ENCODE data around the gene ABL2.

The ABL2 gene

DNA sequence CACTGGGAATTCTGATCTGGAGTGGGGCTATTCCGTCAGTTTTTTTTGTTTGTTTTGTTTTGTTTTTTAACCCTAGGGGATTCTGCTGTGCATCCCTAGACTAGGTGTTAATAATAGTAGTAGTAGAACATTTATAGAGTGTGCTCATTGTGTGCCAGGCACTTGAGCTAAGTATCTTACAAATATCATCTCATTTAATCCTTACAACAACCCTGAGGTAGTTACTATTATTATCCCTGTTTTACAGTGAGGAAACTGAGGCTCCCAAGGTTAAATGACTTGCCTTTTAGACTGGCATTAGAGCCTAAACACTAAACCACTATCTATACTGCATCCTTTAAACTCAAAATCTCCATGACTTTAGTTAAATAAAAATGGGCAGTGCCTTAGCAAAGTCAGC, 125.5 kb downstream of the ABL2 start:
- Histone ChIP-seq H3K9me2 (replicated peaks; ENCODE audit: control insufficient read depth, low read length) (no peaks in the 10 kb centered on the region), H3K4me3 (ENCODE audit: low read length) (no peak overlapping the region), H3K4me1 (ENCODE audit: control insufficient read depth, low read length) (peaks cover 6% of the 10 kb centered on the region; the same call in 1 of the 2 replicates), H3K79me2 (ENCODE audit: control insufficient read depth, low read length) (no peaks in the 10 kb centered on the region), H3F3A (ENCODE audit: control insufficient read depth, insufficient read depth) (no peaks in the 10 kb centered on the region), H4K20me1 (ENCODE audit: control insufficient read depth, insufficient read depth, low read depth, low read length) (no peaks in the 10 kb centered on the region), H3K9me3 (ENCODE audit: control insufficient read depth, insufficient read depth, low read length) (no peaks in the 10 kb centered on the region), H3K4me2 (ENCODE audit: low read length) (no peak overlapping the region), H3K27me3 (ENCODE audit: control insufficient read depth, low read length) (no peaks in the 10 kb centered on the region), H3K27ac (ENCODE audit: low read depth, low read length) (no peak overlapping the region), H3K36me3 (ENCODE audit: control insufficient read depth, low read length) (peaks cover 11% of the 10 kb centered on the region; the same call in 1 of the 2 replicates)
- no peak for TF ChIP-seq CTCF (IDR thresholded peaks at IDR 0.05; ENCODE audit: low read depth, low read length, poor library complexity, severe bottlenecking)
- no peak for TF ChIP-seq EZH2phosphoT487 (IDR thresholded peaks at IDR 0.05; ENCODE audit: borderline replicate concordance, low read length)

- Histone ChIP-seq H3K4me3 (ENCODE audit: low read length) (no peak overlapping the region), H3K36me3 (ENCODE audit: control insufficient read depth, low read length) (peaks cover 14% of the 10 kb centered on the region), H3K9me2 (replicated peaks; ENCODE audit: control insufficient read depth, low read length) (no peaks in the 10 kb centered on the region), H3K4me1 (ENCODE audit: control insufficient read depth, low read length) (no peaks in the 10 kb centered on the region), H3K79me2 (ENCODE audit: control insufficient read depth, low read length) (no peaks in the 10 kb centered on the region), H3K4me2 (ENCODE audit: low read length) (no peak overlapping the region), H4K20me1 (ENCODE audit: control insufficient read depth, insufficient read depth, low read depth, low read length) (no peaks in the 10 kb centered on the region), H3K27ac (ENCODE audit: low read depth, low read length) (no peak overlapping the region), H3F3A (ENCODE audit: control insufficient read depth, insufficient read depth) (peaks cover 13% of the 10 kb centered on the region), H3K27me3 (ENCODE audit: control insufficient read depth, low read length) (no peaks in the 10 kb centered on the region), H3K9me3 (ENCODE audit: control insufficient read depth, insufficient read depth, low read length) (no peaks in the 10 kb centered on the region)
- TF ChIP-seq EZH2phosphoT487 (IDR thresholded peaks at IDR 0.05; ENCODE audit: borderline replicate concordance, low read length) (no peak), CTCF (IDR thresholded peaks at IDR 0.05; ENCODE audit: low read depth, low read length, poor library complexity, severe bottlenecking) (no peak)
Observed at GRCh38 chr1:179101566-179101965, 127.9 kb downstream of the ABL2 start.

DNA sequence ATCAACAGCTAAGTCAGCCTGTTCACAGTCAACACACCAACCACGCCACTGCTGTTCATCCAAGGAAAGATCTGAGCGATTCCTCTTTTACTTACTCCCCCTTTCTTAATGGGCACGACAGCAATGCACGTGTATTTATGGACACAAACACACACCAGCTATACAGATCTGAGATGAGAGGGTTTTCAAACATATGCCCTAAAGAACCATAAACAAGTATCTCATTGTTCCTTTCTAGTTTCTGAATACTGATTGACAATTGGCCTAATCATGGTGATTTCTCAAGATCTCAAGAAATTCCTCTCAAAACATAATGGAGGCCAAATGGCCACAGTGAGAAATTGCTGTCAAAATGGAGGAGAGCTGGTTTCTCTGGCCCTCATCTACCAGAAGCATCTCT, 129.6 kb downstream of the ABL2 start:
- no peaks in the 10 kb centered on the region for H3K9me3 ChIP-seq (ENCODE audit: control insufficient read depth, insufficient read depth, low read length)
- peaks cover 30% of the 10 kb centered on the region for H3K36me3 ChIP-seq (ENCODE audit: control insufficient read depth, low read length)
- no peak overlapping the region for H3K4me3 ChIP-seq (ENCODE audit: low read length)
- no peaks in the 10 kb centered on the region for H3K27me3 ChIP-seq (ENCODE audit: control insufficient read depth, low read length)
- H3K27ac ChIP-seq (ENCODE audit: low read depth, low read length), result no peak overlapping the region
- no peaks in the 10 kb centered on the region for H3K9me2 ChIP-seq (replicated peaks; ENCODE audit: control insufficient read depth, low read length)
- peaks cover 18% of the 10 kb centered on the region for H3F3A ChIP-seq (ENCODE audit: control insufficient read depth, insufficient read depth)
- H4K20me1 ChIP-seq (ENCODE audit: control insufficient read depth, insufficient read depth, low read depth, low read length), result no peaks in the 10 kb centered on the region
- no peaks in the 10 kb centered on the region for H3K79me2 ChIP-seq (ENCODE audit: control insufficient read depth, low read length)
- no peaks in the 10 kb centered on the region for H3K4me1 ChIP-seq (ENCODE audit: control insufficient read depth, low read length)
- H3K4me2 ChIP-seq (ENCODE audit: low read length), result no peak overlapping the region
- TF ChIP-seq CTCF (IDR thresholded peaks at IDR 0.05; ENCODE audit: low read depth, low read length, poor library complexity, severe bottlenecking), result no peak
- no peak for TF ChIP-seq EZH2phosphoT487 (IDR thresholded peaks at IDR 0.05; ENCODE audit: borderline replicate concordance, low read length)
